ENCODE measurements around the gene GPC6.

GPC6 gene

GRCh38 chr13:93316841-93317240 lies 90.2 kb downstream of the GPC6 start:
- H3K36me3 ChIP-seq (ENCODE audit: control insufficient read depth in 2 of 2, insufficient read depth in 1 of 2, low read length in 2 of 2), result no peaks in the 10 kb centered on the region
- POLR2A ChIA-PET, result interaction anchor here (0.7 kb wide), 1 partner anchor 15 kb away, joined by 3 read pairs; no protein-coding TSS in a partner anchor
- CTCF ChIA-PET, result no interaction called here

GRCh38 chr13:93318534-93319254 lies 92.1 kb downstream of the GPC6 start:
- no peak overlapping the region for H3K4me3 ChIP-seq (ENCODE audit: low read depth, low read length)
- H3K4me1 ChIP-seq (ENCODE audit: control insufficient read depth, insufficient read depth, low read length), result no peaks in the 10 kb centered on the region
- H3K9me3 ChIP-seq (ENCODE audit: control insufficient read depth, insufficient read depth, low read depth, low read length), result no peaks in the 10 kb centered on the region
- POLR2A ChIA-PET, result no interaction called here
- no peak for TF ChIP-seq ZBTB6 (tag by site-specific recombination; IDR thresholded peaks at IDR 0.05)
- TF ChIP-seq REST (tag by site-specific recombination; IDR thresholded peaks at IDR 0.05), result peak; percentile 86
- CTCF ChIA-PET, result interaction anchor here (0.7 kb wide), 1 partner anchor 75 kb away, joined by 4 read pairs; no protein-coding TSS in a partner anchor
- H3K27ac ChIP-seq (ENCODE audit: extremely low read depth, low read depth, low read length), result no peak overlapping the region
- H3K36me3 ChIP-seq (ENCODE audit: control insufficient read depth in 2 of 2, insufficient read depth in 1 of 2, low read length in 2 of 2), result no peaks in the 10 kb centered on the region

More at GRCh38 chr13:93316841-93317240, 90.2 kb downstream of the GPC6 start:
- Histone ChIP-seq H3K9me3 (ENCODE audit: control insufficient read depth, insufficient read depth, low read depth, low read length) (no peaks in the 10 kb centered on the region), H3K4me3 (ENCODE audit: low read depth, low read length) (no peak overlapping the region), H3K27ac (ENCODE audit: extremely low read depth, low read depth, low read length) (no peak overlapping the region), H3K4me1 (ENCODE audit: control insufficient read depth, insufficient read depth, low read length) (no peaks in the 10 kb centered on the region)
- TF ChIP-seq ZNF513 (tag by site-specific recombination; IDR thresholded peaks at IDR 0.05), result no peak
- TF ChIP-seq GLI2 (tag by site-specific recombination; IDR thresholded peaks at IDR 0.05; ENCODE audit: borderline replicate concordance, low read depth), result no peak
- no peak for TF ChIP-seq YY2 (tag by site-specific recombination; IDR thresholded peaks at IDR 0.05)
- no peak for TF ChIP-seq ZNF510 (tag by site-specific recombination; IDR thresholded peaks at IDR 0.05; ENCODE audit: insufficient replicate concordance)
- TF ChIP-seq INSM2 (tag by site-specific recombination; IDR thresholded peaks at IDR 0.05), result no peak
- TF ChIP-seq ZNF626 (tag by site-specific recombination; IDR thresholded peaks at IDR 0.05), result no peak
- TF ChIP-seq ZNF571 (tag by site-specific recombination; IDR thresholded peaks at IDR 0.05), result no peak
- TF ChIP-seq ZNF610 (tag by site-specific recombination; IDR thresholded peaks at IDR 0.05; ENCODE audit: borderline replicate concordance), result no peak
- no peak for TF ChIP-seq ZNF776 (tag by site-specific recombination; IDR thresholded peaks at IDR 0.05; ENCODE audit: borderline replicate concordance)
- TF ChIP-seq SETDB1 (IDR thresholded peaks at IDR 0.05; ENCODE audit: insufficient read length, low read length), result no peak
- no peak for TF ChIP-seq ZBTB48 (tag by site-specific recombination; IDR thresholded peaks at IDR 0.05)
- no peak for TF ChIP-seq ZNF132 (tag by site-specific recombination; IDR thresholded peaks at IDR 0.05; ENCODE audit: borderline replicate concordance)
- no peak for TF ChIP-seq ZNF354C (tag by site-specific recombination; IDR thresholded peaks at IDR 0.05; ENCODE audit: borderline replicate concordance, low read depth)
- TF ChIP-seq OSR2 (tag by site-specific recombination; IDR thresholded peaks at IDR 0.05), result no peak
- no peak for TF ChIP-seq ZNF707 (tag by site-specific recombination; IDR thresholded peaks at IDR 0.05)
- TF ChIP-seq ZNF221 (tag by site-specific recombination; IDR thresholded peaks at IDR 0.05; ENCODE audit: borderline replicate concordance), result no peak
- TF ChIP-seq ZNF138 (tag by site-specific recombination; IDR thresholded peaks at IDR 0.05; ENCODE audit: borderline replicate concordance), result no peak
- no peak for TF ChIP-seq PRDM6 (tag by site-specific recombination; IDR thresholded peaks at IDR 0.05)
- TF ChIP-seq ZNF596 (tag by site-specific recombination; IDR thresholded peaks at IDR 0.05), result no peak
